Ectodermal cell (in vitro differentiated cells): ENCODE data around the gene JPT2.
"Not testable (repeated sequence)": the region's sequence is repeated elsewhere in the genome, so short reads cannot be mapped to it uniquely, and the experiment has no call there.

Experiments
- H3K27ac ChIP-seq: 2 replicates; pipeline ENCODE4 v1.7.0; 2013; ENCODE audit warnings: mild to moderate bottlenecking, low read depth, low read length; ENCODE audit not compliant: insufficient read depth, poor library complexity, severe bottlenecking
- H3K27me3 ChIP-seq: 2 replicates; pipeline ENCODE4 v1.7.0; 2013; ENCODE audit warnings: mild to moderate bottlenecking, low read length; ENCODE audit not compliant: insufficient read depth, control insufficient read depth, poor library complexity, severe bottlenecking
- H3K36me3 ChIP-seq: one replicate; pipeline ENCODE4 v1.7.0; 2013; ENCODE audit warnings: low read length; ENCODE audit not compliant: control insufficient read depth, insufficient read depth
- H3K4me1 ChIP-seq: one replicate; pipeline ENCODE4 v1.7.0; 2013; ENCODE audit warnings: low read length; ENCODE audit not compliant: control insufficient read depth, insufficient read depth
- H3K4me3 ChIP-seq: 2 replicates; pipeline ENCODE4 v1.7.0; 2013; ENCODE audit warnings: low read depth, low read length, control low read depth; ENCODE audit not compliant: insufficient read depth
- H3K9me3 ChIP-seq: 2 replicates; pipeline ENCODE4 v1.7.0; 2013; ENCODE audit warnings: mild to moderate bottlenecking, low read length, moderate library complexity; ENCODE audit not compliant: control insufficient read depth
- WGBS, 2 experiments: methylation state at CpG; one replicate each; pipeline ENCODE4 v1.1.7; 2013; ENCODE audit warnings: missing lambda C conversion rate in 2 of 2; 5-methylcytosine and 5-hydroxymethylcytosine counted together

JPT2 gene

GRCh38 chr16:1729026-1729425 is 50.9 kb downstream of the JPT2 start:
- Histone ChIP-seq H3K4me3 (no peak overlapping the region), H3K9me3 (no peaks in the 10 kb centered on the region), H3K27me3 (no peaks in the 10 kb centered on the region), H3K27ac (no peak overlapping the region), H3K4me1 (no peaks in the 10 kb centered on the region), H3K36me3 (peaks cover 8% of the 10 kb centered on the region)
- 96 to 97% methylated on average over 18 of the region's 18 CpGs for WGBS, 2 experiments

- Histone ChIP-seq H3K36me3 (peaks cover 12% of the 10 kb centered on the region), H3K4me3 (no peak overlapping the region), H3K4me1 (no peaks in the 10 kb centered on the region), H3K9me3 (no peaks in the 10 kb centered on the region), H3K27ac (no peak overlapping the region), H3K27me3 (no peaks in the 10 kb centered on the region)
- WGBS, 2 experiments: 96% methylated on average over 35 of the region's 35 CpGs
Measured at GRCh38 chr16:1729445-1729844, 51.4 kb downstream of the JPT2 start.

DNA sequence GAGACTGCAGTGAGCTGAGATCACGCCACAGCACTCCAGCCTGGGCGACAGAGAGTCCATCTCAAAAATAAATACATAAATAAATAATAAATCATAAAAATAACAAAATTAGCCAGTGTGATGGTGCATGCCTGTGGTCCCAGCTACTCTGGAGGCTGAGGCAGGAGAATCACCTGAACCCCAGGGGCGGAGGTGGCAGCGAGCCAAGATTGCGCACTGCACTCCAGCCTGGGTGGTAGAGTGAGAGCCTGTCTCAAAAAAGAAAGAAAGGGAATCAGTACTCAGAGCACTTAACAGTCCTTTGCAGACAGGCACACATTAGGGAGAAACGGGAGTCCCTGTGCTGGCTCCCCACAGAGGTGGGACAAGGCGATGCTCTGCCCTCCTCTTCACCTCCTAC is 53.0 kb downstream of the JPT2 start:
- Histone ChIP-seq H3K27ac (no peak overlapping the region), H3K36me3 (peaks cover 20% of the 10 kb centered on the region), H3K4me3 (no peak overlapping the region), H3K4me1 (no peaks in the 10 kb centered on the region), H3K27me3 (no peaks in the 10 kb centered on the region), H3K9me3 (no peaks in the 10 kb centered on the region)
- WGBS, 2 experiments: 93 to 94% methylated on average over 6 to 7 of the region's 7 CpGs

DNA sequence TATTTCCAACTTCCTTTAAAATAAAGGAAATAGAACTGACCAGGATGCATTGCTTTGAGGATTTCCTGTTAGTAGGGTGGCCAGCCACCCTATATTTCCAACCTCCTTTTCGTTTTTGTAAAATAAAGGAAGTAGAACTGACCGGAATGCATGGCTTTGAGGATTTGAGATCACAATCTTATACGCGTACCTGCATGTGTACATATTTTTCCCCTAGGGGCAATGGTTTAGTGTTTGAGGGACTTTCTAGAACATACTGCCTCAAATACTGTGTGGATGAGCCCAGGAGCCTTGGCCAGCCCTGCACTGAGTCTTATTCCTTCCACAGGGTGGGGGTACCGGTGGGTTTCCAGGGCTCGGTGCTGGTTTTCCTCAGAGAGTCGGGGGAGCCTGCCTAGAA is 53.5 kb downstream of the JPT2 start:
- 83 to 84% methylated on average over 7 of the region's 7 CpGs for WGBS, 2 experiments
- H3K4me1 ChIP-seq: no peaks in the 10 kb centered on the region
- H3K36me3 ChIP-seq: peaks cover 20% of the 10 kb centered on the region
- H3K9me3 ChIP-seq: no peaks in the 10 kb centered on the region
- no peak overlapping the region for H3K4me3 ChIP-seq
- no peak overlapping the region for H3K27ac ChIP-seq
- no peaks in the 10 kb centered on the region for H3K27me3 ChIP-seq

DNA sequence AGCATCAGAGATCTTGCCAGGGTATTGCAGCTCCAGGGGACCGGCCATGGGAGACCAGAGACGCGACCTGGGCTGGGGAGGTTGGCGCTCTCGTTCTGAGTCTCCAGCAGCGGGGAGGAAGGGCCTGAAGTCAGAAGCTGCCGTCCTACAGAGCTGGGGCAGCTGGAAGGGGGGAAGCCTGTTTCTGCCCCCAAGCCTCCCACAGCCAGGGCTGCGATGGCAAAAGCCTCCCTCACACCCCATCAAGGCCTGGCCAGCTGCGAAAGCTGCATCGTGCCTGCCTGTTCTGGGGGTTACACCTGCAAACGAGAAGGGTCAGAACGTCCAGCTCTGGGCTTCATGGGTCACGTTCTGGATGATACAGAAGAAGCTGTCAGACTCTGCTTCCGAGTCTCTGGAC is 54.0 kb downstream of the JPT2 start:
- Histone ChIP-seq H3K27me3 (no peaks in the 10 kb centered on the region), H3K4me3 (no peak overlapping the region), H3K36me3 (peaks cover 20% of the 10 kb centered on the region), H3K9me3 (no peaks in the 10 kb centered on the region), H3K4me1 (no peaks in the 10 kb centered on the region), H3K27ac (no peak overlapping the region)
- WGBS, 2 experiments: 95 to 97% methylated on average over 14 of the region's 14 CpGs

DNA sequence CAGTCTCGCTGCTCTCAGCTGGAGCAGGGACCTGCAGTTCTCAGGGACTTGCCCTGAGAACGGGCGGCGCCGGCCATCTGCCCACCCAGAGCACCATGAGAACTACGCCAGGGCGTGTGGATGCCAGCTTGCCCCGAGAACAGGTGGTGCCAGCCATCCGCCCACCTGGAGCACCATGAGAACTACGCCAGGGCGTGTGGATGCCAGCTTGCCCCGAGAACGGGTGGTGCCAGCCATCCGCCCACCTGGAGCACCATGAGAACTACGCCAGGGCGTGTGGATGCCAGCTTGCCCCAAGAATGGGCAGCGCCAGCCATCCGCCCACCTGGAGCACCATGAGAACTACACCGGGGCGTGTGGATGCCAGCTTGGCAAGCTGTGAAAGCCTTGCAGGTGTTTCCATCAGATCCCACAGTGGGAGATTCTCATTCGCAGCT is 54.5 kb downstream of the JPT2 start:
- 95 to 96% methylated on average over 21 of the region's 21 CpGs for WGBS, 2 experiments

GRCh38 chr16:1734123-1734522 is 56.0 kb downstream of the JPT2 start:
- WGBS, 2 experiments: 95 to 97% methylated on average over 22 of the region's 22 CpGs
- Histone ChIP-seq H3K27ac (no peak overlapping the region), H3K36me3 (peaks cover 19% of the 10 kb centered on the region), H3K9me3 (no peaks in the 10 kb centered on the region), H3K4me3 (no peak overlapping the region), H3K4me1 (no peaks in the 10 kb centered on the region), H3K27me3 (no peaks in the 10 kb centered on the region)

More for the DNA sequence above, 54.5 kb downstream of the JPT2 start:
- not testable (repeated sequence) for H3K27ac ChIP-seq, H3K27me3 ChIP-seq, H3K4me3 ChIP-seq, H3K9me3 ChIP-seq, H3K4me1 ChIP-seq
- H3K36me3 ChIP-seq: peaks cover 20% of the 10 kb centered on the region

DNA sequence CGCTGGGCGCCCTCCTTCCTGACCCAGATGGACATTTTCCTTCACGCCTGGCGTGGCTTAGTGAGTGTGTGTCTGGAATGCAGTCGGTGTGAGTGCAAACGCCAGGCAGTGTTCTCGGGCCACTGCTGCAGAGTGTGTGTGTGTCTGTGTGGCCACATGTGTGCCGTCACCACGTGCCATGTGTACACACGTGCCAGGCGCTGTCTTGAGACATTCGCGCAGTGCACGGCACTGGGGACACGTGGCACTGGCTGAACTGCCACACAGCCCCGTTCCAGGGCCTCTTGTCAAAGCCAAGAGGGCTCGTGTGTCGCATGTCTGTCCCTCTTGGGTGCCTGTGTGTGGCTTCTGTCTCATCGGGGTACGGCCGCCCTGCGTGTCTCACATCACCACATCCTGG is 56.7 kb downstream of the JPT2 start:
- Histone ChIP-seq H3K9me3 (no peaks in the 10 kb centered on the region), H3K4me1 (no peaks in the 10 kb centered on the region), H3K27ac (no peak overlapping the region), H3K4me3 (no peak overlapping the region), H3K27me3 (no peaks in the 10 kb centered on the region), H3K36me3 (peaks cover 15% of the 10 kb centered on the region)
- WGBS, 2 experiments: 96% methylated on average over 22 of the region's 22 CpGs

DNA sequence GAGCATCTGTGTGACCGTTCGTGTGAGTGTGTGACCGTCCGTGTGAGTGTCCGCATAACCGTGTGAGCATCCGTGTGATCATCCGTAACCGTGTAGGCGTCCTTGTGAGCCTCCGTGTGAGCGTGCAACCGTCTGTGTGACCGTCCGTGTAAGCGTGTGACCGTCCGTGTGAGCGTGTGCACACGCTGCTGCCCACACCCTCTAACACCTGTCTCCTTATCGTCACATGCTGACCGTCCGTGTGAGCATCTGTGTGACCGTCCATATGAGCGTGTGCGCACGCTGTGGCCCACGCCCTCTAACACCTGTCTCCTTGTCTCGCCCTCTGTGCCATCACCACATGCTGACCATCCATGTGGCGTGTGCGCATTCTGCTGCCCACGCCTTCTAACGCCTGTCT is 62.2 kb downstream of the JPT2 start:
- H3K4me3 ChIP-seq: no peak overlapping the region
- WGBS, 2 experiments: 96% methylated on average over 33 of the region's 33 CpGs

GRCh38 chr16:1740781-1741490 is 62.9 kb downstream of the JPT2 start:
- Histone ChIP-seq H3K4me1 (no peaks in the 10 kb centered on the region), H3K27me3 (no peaks in the 10 kb centered on the region), H3K27ac (no peak overlapping the region), H3K9me3 (no peaks in the 10 kb centered on the region), H3K36me3 (no peaks in the 10 kb centered on the region), H3K4me3 (no peak overlapping the region)
- WGBS, 2 experiments: 95% methylated on average over 30 of the region's 30 CpGs

More for the DNA sequence above, 62.2 kb downstream of the JPT2 start:
- Histone ChIP-seq H3K27me3 (no peaks in the 10 kb centered on the region), H3K27ac (no peak overlapping the region), H3K36me3 (no peaks in the 10 kb centered on the region), H3K4me1 (no peaks in the 10 kb centered on the region), H3K9me3 (no peaks in the 10 kb centered on the region)
